Measurements from ENCODE around the gene AOPEP. TPM values are rescaled to one million over a fixed set of nuclear protein-coding genes. Genes with fewer than 3 reads are reported as not detected.

The AOPEP gene
- total and polyA plus RNA-seq, 2 donors (not counting 3 experiments of a cell fraction or from before 2014, with no cell fraction given), result 20.2 to 41.6 TPM

DNA sequence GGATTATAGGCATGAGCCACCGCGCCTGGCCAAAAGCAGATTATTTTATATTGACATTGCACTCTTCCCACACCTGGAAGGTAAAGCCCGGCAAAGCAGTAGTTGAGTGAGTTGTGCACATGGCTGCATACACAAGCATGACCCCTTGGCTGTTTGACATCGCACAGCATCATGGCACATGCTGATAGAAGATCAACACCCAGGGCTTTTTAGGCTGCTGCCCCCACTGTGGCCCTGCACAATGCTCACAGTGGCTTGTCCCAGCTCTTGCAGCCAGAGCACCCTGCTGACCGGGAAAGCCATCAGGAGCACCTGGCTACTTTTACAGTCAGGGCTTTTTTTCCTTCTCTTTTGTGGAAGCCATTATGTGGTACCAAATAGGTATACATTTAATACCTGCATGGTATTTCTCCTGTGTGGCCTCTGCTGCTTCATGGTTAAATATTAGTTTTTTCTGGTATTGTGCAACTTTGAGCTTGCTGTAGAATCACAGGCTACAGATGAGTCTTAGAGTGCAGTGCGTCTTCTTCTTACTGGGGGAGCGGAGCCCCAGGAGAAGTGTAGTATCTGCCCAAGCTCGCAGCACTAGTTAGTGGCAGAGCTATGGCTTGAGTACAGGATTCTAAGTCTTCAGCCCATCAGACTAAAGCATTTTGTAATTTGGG, 264.5 kb downstream of the AOPEP start:
- dilution Hi-C loops (cut with MboI; ENCODE audit: extremely low pct_ligation_motif_present, low sequenced_read_pairs), result no loop called here
- peaks cover 4% of the 10 kb centered on the region for H3K4me1 ChIP-seq (ENCODE audit: control insufficient read depth, extremely low read depth, insufficient read depth, low read length)
- TF ChIP-seq, protein P1, sequence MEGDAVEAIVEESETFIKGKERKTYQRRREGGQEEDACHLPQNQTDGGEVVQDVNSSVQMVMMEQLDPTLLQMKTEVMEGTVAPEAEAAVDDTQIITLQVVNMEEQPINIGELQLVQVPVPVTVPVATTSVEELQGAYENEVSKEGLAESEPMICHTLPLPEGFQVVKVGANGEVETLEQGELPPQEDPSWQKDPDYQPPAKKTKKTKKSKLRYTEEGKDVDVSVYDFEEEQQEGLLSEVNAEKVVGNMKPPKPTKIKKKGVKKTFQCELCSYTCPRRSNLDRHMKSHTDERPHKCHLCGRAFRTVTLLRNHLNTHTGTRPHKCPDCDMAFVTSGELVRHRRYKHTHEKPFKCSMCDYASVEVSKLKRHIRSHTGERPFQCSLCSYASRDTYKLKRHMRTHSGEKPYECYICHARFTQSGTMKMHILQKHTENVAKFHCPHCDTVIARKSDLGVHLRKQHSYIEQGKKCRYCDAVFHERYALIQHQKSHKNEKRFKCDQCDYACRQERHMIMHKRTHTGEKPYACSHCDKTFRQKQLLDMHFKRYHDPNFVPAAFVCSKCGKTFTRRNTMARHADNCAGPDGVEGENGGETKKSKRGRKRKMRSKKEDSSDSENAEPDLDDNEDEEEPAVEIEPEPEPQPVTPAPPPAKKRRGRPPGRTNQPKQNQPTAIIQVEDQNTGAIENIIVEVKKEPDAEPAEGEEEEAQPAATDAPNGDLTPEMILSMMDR (IDR thresholded peaks at IDR 0.05; ENCODE audit: extremely low read depth in 1 of 2, insufficient read depth in 1 of 2, low read depth in 1 of 2, low read length in 2 of 2), result no peak
- TF ChIP-seq GATA2 (IDR thresholded peaks at IDR 0.05; ENCODE audit: insufficient read depth, insufficient read length, low read depth, low read length) (no peak), MYC (IDR thresholded peaks at IDR 0.05; ENCODE audit: low read depth, low read length) (no peak), EZH2 (IDR thresholded peaks at IDR 0.05; ENCODE audit: borderline replicate concordance, low read depth, low read length, severe bottlenecking) (no peak)

More for the DNA sequence above, 264.5 kb downstream of the AOPEP start:
- no peaks in the 10 kb centered on the region for H4K20me1 ChIP-seq (replicated peaks; ENCODE audit: control insufficient read depth, extremely low read depth, insufficient read depth, low read length)
- H3K9ac ChIP-seq (replicated peaks; ENCODE audit: extremely low read depth, insufficient read depth, low read length), result no peak overlapping the region
- no peaks in the 10 kb centered on the region for H3K79me2 ChIP-seq (ENCODE audit: control insufficient read depth, insufficient read depth, low read length)
- H3K9me3 ChIP-seq (replicated peaks; ENCODE audit: control insufficient read depth, insufficient read depth, low read length), result no peaks in the 10 kb centered on the region
- no peak overlapping the region for H3K4me3 ChIP-seq (replicated peaks in 1 of 3; ENCODE audit: insufficient read depth in 1 of 3, low read depth in 1 of 3, low read length in 3 of 3)
- no peak overlapping the region for H2AFZ ChIP-seq (ENCODE audit: low read depth, low read length)
- DNase-seq (ENCODE audit: low read depth, low spot score) (no peak), FAIRE-seq (no peak)
- intact Hi-C loops (cut with micrococcal nuclease), result no loop called here
- no TSS peak for BruUV-seq (replicated peaks)
- no peaks in the 10 kb centered on the region for H3K36me3 ChIP-seq (ENCODE audit: control insufficient read depth in 2 of 2, extremely low read depth in 1 of 2, insufficient read depth in 2 of 2, low read length in 2 of 2)
- H3K27me3 ChIP-seq (ENCODE audit: control insufficient read depth in 2 of 2, insufficient read depth in 2 of 2, low read length in 2 of 2), result no peaks in the 10 kb centered on the region
- POLR2A ChIA-PET, result no interaction called here
- H3K27ac ChIP-seq (ENCODE audit: insufficient read depth, low read depth, low read length), result no peak overlapping the region
- H3K4me2 ChIP-seq (ENCODE audit: insufficient read depth, low read length), result no peak overlapping the region
- CTCF ChIA-PET, result interaction anchor here (1.7 kb wide), 1 partner anchor 10 kb away, joined by 3 read pairs; no protein-coding TSS in a partner anchor
- H3K9me1 ChIP-seq (replicated peaks; ENCODE audit: control insufficient read depth, extremely low read depth, insufficient read depth, low read length), result no peaks in the 10 kb centered on the region

All from endothelial cell of umbilical vein (primary cell).